Prostate gland (tissue), 2 donors: ENCODE measurements around the gene SETBP1.

Source experiments
- POLR2A ChIP-seq: fragments of 450-650 bp; IDR thresholded peaks from one replicate; pipeline ENCODE4 v1.6.1; 2016; ENCODE audit warnings: antibody characterized with exemption, mild to moderate bottlenecking
- POLR2AphosphoS5 ChIP-seq: sonication (generic); formaldehyde crosslinking; IDR thresholded peaks from one replicate; pipeline ENCODE4 v1.6.1; 2017; ENCODE audit warnings: antibody characterized with exemption
- TF ChIP-seq, protein P1 (sequence below), 4 experiments: fragments of 200-600 bp in 2 of 4; fragments of 450-650 bp in 2 of 4; sonication (generic) in 2 of 4; IDR thresholded peaks; 1 replicate in 3 of 4; 2 replicates in 1 of 4; pipeline ENCODE4 v1.5.1; 2016 to 2019; ENCODE audit warnings: antibody characterized with exemption in 4 of 4, mild to moderate bottlenecking in 2 of 4, moderate library complexity in 2 of 4

DNA sequence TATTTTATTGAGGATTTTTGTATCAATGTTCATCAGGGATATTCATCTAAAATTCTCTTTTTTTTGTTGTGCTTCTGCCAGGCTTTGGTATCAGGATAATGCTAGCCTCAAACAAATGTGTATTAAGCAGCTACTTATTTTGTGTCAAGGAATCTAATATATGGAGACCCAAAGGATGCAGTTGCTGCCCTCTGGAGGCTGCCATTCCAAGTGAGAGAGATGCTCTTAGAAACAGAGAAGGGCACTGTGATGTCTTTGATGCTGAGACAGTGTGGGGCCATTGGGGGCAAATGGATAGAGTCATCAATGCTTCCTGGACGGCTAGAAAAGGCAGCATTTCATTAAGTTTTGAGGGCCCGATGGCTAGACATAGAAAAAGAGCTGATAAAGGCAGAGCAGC, 292.6 kb downstream of the SETBP1 start:
- TF ChIP-seq, protein P1, sequence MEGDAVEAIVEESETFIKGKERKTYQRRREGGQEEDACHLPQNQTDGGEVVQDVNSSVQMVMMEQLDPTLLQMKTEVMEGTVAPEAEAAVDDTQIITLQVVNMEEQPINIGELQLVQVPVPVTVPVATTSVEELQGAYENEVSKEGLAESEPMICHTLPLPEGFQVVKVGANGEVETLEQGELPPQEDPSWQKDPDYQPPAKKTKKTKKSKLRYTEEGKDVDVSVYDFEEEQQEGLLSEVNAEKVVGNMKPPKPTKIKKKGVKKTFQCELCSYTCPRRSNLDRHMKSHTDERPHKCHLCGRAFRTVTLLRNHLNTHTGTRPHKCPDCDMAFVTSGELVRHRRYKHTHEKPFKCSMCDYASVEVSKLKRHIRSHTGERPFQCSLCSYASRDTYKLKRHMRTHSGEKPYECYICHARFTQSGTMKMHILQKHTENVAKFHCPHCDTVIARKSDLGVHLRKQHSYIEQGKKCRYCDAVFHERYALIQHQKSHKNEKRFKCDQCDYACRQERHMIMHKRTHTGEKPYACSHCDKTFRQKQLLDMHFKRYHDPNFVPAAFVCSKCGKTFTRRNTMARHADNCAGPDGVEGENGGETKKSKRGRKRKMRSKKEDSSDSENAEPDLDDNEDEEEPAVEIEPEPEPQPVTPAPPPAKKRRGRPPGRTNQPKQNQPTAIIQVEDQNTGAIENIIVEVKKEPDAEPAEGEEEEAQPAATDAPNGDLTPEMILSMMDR (IDR thresholded peaks at IDR 0.05): no peak
- TF ChIP-seq POLR2A: no peak
- no peak for TF ChIP-seq POLR2AphosphoS5
